GM10847 (cell line): ENCODE data around the gene FAM200C.

Experiments
- POLR2A ChIP-seq: IDR thresholded peaks from 2 replicates; pipeline ENCODE4 v1.6.1; 2011; ENCODE audit not compliant: insufficient read length; ENCODE audit errors: extremely low read depth

Gene FAM200C

DNA sequence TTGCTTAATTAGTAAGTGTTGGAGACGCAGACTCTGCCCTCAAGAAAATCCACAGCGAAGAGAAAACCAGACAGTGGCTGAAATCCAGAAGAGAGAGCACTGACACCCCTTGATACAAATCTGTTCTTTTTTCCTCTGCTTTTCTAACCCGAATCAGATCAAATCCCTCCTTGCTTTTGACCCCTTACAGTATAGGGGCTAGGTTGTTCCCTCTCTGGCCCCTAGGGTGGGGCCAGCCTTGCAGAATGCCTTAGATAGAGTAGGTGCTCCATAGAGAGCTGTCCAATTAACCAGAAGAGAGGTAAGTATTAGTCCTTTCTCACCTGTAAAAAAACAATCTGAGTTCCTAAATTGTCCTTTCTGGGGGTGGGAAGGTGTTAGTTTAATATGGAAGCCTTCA lies 39.5 kb downstream of the FAM200C start:
- no peak for TF ChIP-seq POLR2A

DNA sequence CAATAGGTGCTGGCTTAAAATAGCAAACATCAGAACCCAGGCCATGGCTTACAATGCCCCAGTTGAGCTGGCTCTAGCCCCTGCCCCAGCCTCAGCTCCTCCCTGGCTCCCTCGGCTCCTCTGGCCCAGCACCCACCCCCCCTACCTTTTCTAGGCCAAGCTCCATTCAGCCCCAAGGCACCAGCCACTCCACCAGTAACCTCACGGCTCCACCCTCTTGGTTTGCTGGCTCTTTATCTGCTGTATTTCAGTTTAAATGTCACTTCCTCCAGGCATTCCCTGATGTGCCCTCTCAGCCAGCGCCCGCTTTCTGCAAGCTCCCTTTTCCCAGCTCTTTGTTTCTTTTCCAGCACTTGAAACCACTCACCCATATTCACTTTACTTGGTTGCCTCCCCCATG lies 40.0 kb downstream of the FAM200C start:
- TF ChIP-seq POLR2A = no peak

DNA sequence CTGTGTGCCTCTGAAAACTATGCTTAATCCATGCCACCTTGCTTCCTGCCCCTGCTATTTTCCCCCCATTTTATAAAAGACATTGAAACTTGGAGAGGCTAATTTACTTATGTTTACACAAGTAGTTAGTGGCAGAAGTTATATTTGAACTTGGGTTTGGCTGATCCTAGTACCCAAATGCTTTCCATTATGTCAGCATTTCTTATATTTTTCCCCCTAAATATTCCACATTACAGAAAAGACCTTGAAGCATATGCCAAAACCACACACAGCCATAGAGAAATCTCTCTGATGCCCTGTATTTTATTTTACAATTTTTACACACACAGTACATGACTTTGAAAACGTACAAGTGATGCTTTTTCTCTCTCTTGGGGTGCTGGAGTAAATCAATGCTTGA lies 40.6 kb downstream of the FAM200C start:
- TF ChIP-seq POLR2A = no peak

DNA sequence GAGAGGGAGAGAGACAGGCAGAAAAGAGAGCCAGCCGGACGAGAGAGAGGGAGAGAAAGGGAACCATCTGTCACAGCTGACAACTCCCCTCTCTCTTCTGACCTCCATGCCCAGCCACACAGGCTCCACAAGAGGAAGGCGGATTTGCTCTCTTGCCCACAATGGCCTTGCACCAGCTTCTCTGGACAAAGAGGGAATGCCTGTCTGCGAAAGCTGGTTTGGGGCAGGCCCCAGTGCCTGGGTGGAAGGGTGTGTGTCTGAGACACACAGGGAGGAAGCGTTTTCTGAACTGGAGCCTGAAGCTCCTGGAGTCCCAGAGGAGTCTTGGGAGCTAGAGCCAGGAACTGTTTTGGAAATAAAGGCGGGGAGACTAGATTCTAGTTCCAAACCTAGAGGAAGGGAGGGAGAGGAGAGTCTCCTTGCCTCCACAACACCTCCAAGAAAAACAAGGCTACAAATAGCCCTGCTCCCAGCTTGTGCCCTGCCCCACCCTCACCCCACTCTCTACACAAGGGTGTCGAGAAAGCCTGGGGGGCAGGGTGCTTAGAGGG lies 41.9 kb downstream of the FAM200C start:
- TF ChIP-seq POLR2A = no peak

DNA sequence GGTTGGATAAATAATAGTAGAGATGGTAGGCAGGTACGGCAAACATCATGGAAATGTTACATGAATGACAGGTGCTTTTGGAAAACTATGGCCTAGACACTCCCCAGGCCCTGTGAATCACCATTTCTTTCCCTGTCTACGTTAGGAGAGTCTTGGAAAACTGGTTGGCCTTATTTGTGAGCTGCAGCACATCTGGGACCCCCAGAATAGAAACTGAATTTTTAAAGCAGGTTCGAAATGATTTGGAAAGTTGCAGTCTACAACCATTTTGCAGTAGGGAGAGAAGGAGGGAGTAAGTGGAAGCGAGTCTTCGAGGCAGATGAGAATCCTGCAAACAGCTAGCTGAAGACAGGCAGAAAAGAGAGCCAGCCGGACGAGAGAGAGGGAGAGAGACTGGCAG lies 42.5 kb downstream of the FAM200C start:
- TF ChIP-seq POLR2A = no peak

DNA sequence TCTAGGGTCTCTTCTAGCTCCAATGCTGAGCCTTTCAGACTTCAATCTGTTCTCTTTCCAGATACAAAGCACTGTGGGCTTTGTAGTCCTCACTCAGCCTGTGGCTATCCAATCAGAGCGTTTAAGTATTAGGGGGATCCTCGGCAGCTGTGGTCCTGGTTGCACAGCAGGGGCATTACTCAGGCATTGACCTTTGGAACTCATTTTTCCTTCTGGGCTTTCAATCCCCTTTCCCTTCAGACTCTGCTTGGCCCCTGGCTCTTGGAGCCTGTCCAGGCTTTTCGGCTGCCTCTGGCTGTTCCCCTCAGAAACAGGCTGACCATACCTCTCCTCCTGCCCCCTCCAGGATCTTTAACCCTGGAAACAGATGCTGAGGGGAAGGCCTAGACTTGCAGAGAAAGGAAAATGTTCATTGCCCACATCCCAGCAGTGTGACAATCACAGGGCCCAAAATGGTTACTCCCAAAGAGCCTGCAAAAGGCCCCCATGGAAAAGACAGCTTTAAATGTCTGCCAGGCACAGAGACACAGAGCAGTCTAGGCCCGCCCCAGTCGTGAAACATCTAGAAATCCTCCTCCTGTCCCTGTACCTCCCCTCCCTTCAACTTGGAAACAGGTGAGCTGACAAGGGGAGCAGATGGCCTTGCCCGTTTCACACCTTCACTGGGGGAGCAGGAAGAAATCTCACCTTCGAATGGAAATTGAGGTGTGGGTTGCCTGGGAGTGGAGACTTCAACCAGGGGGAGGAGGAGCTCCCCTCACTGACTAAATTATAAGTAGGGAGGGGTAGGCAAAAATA lies 43.1 kb downstream of the FAM200C start:
- TF ChIP-seq POLR2A = no peak

DNA sequence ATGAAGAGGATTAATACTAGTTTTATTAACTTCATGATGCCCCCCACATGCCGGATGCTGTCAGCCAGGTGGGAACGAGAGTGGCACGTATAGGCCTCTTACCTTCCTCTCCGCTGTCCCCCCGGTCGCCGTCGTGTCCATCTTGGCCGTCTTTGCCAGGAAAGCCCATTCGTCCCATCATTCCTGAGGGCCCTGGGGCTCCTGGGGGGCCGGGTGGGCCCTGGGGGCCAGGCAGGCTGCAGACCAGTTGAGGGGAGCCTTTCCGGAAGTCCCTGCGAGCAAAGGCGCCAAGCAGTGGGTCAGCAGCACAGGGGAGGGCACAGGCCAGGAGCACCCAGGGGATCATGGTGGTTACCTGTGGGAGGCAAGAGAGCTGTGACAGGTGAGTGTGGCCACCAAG lies 45.2 kb downstream of the FAM200C start:
- TF ChIP-seq POLR2A = no peak

DNA sequence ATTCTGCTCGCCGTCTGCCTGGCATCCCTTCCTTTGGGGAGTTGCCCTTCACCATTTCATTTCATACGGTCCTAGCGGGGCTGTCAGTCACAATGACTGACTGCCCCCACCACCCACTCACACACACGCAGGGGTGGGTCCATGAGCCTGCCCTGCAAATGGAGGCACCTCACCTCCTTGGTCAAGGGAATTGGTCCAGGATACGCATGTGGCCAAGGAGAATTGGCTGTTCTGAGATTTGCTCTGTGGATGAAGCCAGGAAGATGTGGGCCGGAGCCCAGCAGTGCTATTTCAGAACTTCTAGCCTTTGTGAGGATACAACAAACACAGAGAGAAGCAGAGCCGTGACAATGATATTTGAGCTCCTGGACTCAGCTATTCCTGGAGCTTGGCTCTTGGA lies 46.5 kb downstream of the FAM200C start:
- no peak for TF ChIP-seq POLR2A

DNA sequence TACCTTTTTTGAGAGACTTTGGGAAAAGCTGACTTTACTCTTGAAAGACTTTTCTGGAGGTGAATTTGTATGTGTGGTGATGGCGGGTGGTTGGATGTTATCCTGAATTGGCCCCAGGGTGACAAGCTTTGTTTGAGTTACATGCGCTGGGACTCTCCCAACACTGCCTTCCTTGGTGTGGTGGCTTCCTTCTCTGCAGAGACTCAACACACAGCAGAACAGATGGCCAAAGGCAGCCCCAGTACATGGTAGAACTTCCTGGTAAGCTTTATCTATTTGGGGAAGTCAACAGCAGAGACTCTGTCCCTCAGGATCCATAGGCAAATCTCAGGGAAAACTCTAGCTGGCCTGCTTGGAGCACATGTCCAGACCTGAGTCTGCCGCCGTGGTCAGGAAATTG lies 47.5 kb downstream of the FAM200C start:
- TF ChIP-seq POLR2A = no peak

DNA sequence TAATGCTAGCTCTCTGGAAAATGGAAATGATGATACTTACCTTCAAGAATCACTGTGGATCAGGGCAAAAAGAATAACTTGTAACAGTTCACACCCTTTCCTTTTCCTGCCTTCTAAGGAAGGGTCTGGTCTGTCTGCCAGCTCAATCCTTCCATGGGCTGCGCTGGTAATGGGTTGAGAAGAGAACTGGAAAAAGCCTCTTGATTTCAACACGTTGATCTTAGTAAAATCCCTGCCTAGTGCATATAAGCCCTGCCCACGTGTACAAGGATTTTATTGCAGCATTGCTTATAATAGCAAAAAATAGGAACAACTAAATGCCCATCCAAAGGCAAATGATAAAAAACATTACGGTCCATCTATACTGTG lies 49.9 kb downstream of the FAM200C start:
- no peak for TF ChIP-seq POLR2A

DNA sequence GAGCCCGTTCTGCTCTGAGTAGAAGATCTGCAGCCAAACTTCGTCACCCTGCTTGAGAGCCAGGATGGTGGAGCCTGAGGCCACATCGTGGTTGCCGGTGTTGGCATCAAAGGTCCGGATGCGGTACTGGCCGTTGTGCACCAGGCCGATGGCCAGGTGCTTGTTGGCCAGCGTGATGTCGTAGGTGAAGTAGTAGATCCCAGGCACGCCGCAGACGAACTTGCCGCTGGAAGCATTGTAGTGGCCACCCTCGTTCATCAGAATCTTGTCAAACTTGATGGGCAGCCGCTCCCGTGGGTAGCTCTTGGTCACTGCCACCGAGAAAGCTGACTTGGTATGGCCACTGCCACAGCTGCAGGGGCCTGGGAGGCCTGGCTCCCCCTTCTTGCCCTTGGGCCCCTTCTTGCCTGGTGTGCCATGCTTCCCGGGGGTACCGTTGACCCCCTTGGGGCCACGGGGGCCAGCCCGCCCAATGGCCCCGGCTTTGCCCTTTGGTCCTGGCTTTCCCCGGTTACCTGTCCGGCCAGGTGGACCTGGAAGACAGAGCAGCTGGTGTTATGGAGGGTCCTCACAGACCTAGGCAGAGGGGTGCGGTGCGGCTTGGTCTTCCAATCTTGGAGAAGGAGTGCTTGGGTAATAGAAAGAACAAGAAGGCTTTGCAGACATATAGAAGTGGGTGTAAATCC lies 50.5 kb downstream of the FAM200C start:
- TF ChIP-seq POLR2A = no peak

DNA sequence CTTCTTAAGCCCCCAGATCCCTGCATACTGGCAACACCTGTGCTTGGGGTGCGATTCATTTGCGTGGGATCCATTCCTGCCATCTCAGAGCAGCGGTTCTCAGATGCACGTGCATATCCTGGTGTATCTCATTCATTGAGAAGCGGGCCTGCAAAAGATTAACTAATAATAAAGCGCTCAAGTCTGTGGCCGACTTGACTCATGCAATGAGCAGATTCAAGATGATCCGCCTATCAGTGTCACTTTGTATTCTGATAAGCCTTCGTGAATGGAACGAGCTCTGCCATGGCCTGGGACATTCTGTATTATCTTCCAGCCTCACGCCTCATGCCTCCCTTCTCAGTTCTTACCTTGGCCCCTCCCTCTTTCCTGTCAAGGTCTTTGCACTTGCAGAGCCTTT lies 51.8 kb downstream of the FAM200C start:
- no peak for TF ChIP-seq POLR2A

DNA sequence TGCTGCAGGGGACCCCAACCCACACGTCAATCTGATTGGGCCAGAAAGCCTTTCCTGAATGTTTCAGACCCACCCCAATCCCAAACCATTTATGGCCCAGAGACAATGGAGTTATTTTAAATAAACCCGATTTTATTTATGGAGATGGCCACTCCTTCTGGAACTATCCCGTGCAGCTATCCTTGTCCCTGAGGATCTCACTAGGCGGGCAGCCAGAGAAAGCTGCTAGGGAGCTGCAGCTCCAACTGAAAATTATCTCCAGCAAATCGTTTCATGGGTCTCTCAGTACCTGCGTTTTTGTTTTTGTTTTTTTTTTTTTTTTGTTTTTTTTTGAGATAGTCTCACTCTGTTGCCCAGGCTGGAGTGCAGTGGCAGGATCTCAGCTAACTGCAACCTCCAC lies 52.4 kb downstream of the FAM200C start:
- no peak for TF ChIP-seq POLR2A
